GM19372 (cell line): Measurements from ENCODE around the gene GPR146.
A peak's percentile ranks its signal among the peaks of the same experiment; 100 is the strongest.
"Not testable (repeated sequence)": the region's sequence is repeated elsewhere in the genome, so short reads cannot be mapped to it uniquely, and the experiment has no call there.

Experiments
- ATAC-seq: cut with Tn5 transposase; IDR thresholded peaks from one replicate; pipeline ENCODE4 v1.9.1; 2021; ENCODE audit warnings: mild to moderate bottlenecking, low read depth, moderate library complexity; ENCODE audit not compliant: unreplicated experiment

The GPR146 gene

GRCh38 chr7:1044189-1045068 is at the start of gene GPR146:
TSS of gene GPR146 (plus strand) at chr7:1044546. CDS start at chr7:1057516, 12,970 bp downstream.
- ATAC-seq = peak; percentile 91

- ATAC-seq = no peak
These were observed 49.6 kb upstream of the GPR146 start for GRCh38 chr7:994592-995308.

- no peak for ATAC-seq
These were observed 48.8 kb upstream of the GPR146 start for GRCh38 chr7:995571-995970.

- ATAC-seq = no peak
These were observed 48.1 kb upstream of the GPR146 start for GRCh38 chr7:996079-996872.

- ATAC-seq = no peak
These were observed 46.6 kb upstream of the GPR146 start for GRCh38 chr7:997404-998395.

GRCh38 chr7:999149-999879 is 45.0 kb upstream of the GPR146 start:
- ATAC-seq = no peak

- ATAC-seq = no peak
These were observed 44.1 kb upstream of the GPR146 start for GRCh38 chr7:999941-1000935.

GRCh38 chr7:1001069-1001770 is 43.1 kb upstream of the GPR146 start:
- not testable (repeated sequence) for ATAC-seq

- not testable (repeated sequence) for ATAC-seq
These were observed 42.3 kb upstream of the GPR146 start for GRCh38 chr7:1002026-1002425.

- not testable (repeated sequence) for ATAC-seq
These were observed 41.9 kb upstream of the GPR146 start for GRCh38 chr7:1002445-1002844.

- no peak for ATAC-seq
These were observed 40.1 kb upstream of the GPR146 start for GRCh38 chr7:1004018-1004852.

GRCh38 chr7:1005303-1005702 is 39.0 kb upstream of the GPR146 start:
- no peak for ATAC-seq

- ATAC-seq = no peak
These were observed 36.4 kb upstream of the GPR146 start for GRCh38 chr7:1007901-1008300.

GRCh38 chr7:1008733-1009363 is 35.5 kb upstream of the GPR146 start:
- ATAC-seq = no peak

- no peak for ATAC-seq
These were observed 34.6 kb upstream of the GPR146 start for GRCh38 chr7:1009747-1010146.

- no peak for ATAC-seq
These were observed 34.1 kb upstream of the GPR146 start for GRCh38 chr7:1010226-1010625.
